Adipocyte (in vitro differentiated cells): ENCODE results near the gene SSC4D.
A peak's percentile ranks its signal among the peaks of the same experiment; 100 is the strongest.

Experiments used
- DNase-seq: peaks from one replicate; pipeline ENCODE4 v3.0.0-alpha.2; 2015; ENCODE audit warnings: low read depth
- H3K27me3 ChIP-seq: replicated peaks from 2 replicates; pipeline ENCODE4 v1.7.0; 2013; ENCODE audit warnings: mild to moderate bottlenecking, low read length, moderate library complexity; ENCODE audit not compliant: control insufficient read depth, insufficient read depth
- H3K36me3 ChIP-seq: 2 replicates; pipeline ENCODE4 v1.7.0; 2013; ENCODE audit warnings: low read length, mild to moderate bottlenecking, moderate library complexity; ENCODE audit not compliant: control insufficient read depth, insufficient read depth, severe bottlenecking
- H3K4me1 ChIP-seq: 2 replicates; pipeline ENCODE4 v1.7.0; 2013; ENCODE audit warnings: mild to moderate bottlenecking, low read length, moderate library complexity; ENCODE audit not compliant: control insufficient read depth, insufficient read depth
- H3K4me3 ChIP-seq: 2 replicates; pipeline ENCODE4 v1.7.0; 2013; ENCODE audit warnings: mild to moderate bottlenecking, low read length, moderate library complexity
- H3K9ac ChIP-seq: 2 replicates; pipeline ENCODE4 v1.7.0; 2013; ENCODE audit warnings: mild to moderate bottlenecking, low read length, moderate library complexity
- H3K9me3 ChIP-seq: 2 replicates; pipeline ENCODE4 v1.7.0; 2013; ENCODE audit warnings: mild to moderate bottlenecking, low read length, moderate library complexity; ENCODE audit not compliant: control insufficient read depth

SSC4D gene

DNA sequence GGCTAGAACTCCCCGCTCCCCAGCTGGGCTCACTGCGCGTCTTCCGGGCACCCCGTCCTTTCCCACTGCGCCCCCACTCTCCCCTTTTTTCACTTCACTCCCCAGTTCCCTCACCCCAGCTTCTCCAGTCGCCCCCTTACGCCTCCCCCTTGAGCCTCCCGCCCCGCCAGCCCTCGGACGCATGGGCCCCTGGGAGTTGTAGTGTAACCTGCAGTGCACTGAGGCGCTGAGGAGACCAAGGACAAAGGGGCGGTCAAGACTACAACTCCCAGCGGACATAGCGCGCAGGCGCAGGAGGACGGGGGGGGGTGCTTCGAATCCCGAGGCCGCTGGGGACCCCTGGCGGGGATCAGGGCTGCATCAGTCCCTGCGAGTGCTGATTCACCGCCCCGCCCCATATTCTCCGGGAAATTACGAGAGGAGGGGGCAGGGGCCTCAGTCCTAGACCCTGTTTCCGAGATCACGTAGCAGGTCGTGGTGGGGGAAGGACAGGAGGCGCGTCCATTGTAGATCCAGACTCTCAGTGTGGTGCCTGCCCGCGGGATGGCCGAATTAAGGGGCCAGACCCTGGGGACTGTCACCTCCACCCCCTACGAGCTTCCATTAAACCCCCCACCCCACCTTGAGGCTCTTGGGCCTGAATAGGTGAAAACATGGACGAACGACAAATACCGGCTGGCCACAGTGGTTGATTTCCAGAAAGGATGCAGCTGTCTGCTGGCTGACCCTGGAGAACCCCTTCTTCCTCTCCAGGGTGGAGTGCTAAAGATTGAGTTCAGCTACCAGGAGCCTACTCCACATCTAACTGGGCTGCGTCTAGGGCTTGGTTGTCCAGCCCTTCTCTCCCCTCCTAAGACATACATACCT lies 50.2 kb downstream of the SSC4D start:
- Histone ChIP-seq H3K9me3 (no peaks in the 10 kb centered on the region), H3K4me1 (peaks cover 45% of the 10 kb centered on the region), H3K36me3 (peaks cover 26% of the 10 kb centered on the region), H3K4me3 (peak overlapping the region; percentile 100), H3K9ac (peak overlapping the region; percentile 99), H3K27me3 (no peaks in the 10 kb centered on the region)
- DNase-seq: peak; percentile 98

DNA sequence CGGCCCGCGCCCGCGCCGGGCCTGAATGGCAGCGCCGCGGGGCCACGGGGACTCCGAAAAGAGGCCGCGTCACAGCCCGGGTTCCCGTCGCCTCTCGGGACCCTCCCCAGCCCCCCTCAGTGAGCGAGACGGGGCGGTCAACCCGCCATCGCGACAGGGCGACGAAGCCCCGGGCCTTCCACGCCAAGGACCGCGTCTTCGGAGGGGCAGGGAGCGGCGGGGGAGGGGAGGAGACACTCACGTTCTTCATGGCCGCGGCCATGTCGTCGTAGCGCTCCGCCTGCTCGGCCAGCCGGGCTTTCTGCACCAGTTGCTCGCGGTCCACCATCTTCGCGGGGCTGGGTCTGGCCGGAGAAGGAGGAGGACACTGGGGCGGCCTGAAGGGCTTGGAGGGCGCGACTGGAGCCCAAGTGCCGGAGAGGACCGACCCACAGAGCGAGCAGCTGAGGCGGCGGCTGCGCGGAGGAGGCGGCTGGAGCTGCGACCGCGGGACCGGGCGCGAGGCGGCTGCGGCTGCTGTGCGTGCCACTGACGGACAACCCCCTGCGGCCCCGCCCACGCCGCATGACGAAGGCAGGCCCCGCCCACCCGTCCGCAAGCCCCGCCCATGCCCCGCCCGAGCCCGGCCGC lies 50.9 kb downstream of the SSC4D start, which contains the start of gene YWHAG:
Gene YWHAG (minus strand): TSS at position 511 of the 630 bp plus-strand sequence. CDS start 183 bp downstream, at position 328.
- H3K9ac ChIP-seq: peak within 1 kb of the TSS; percentile 99
- peaks cover 29% of the 10 kb centered on the region for H3K36me3 ChIP-seq
- peak; percentile 96 for DNase-seq
- no peaks in the 10 kb centered on the region for H3K27me3 ChIP-seq
- no peaks in the 10 kb centered on the region for H3K9me3 ChIP-seq
- peak within 1 kb of the TSS; percentile 100 for H3K4me3 ChIP-seq
- H3K4me1 ChIP-seq: peaks cover 38% of the 10 kb centered on the region

DNA sequence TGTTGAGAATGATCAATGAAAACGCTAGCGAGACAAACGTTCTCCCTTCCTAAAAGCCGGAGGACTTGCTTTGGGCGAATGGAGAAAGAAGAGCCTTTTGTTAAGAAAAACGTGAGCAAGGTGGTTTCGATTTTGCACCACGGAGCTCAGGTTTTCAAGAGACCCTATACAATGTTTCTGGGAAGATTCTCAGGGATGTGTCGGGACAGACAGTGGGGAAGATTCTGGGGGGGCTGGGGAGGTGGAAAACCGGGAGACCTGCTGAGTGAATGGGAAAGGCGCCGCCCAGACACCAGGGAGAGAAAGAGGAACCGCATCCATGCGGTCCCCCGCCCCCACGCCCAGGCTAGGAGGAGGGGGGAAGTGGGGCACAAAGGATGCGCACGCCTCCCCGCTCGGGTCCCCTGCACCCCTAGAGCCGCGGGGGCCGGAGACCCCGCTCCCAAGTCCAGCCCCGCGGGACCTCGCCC lies 51.5 kb downstream of the SSC4D start:
- Histone ChIP-seq H3K36me3 (peaks cover 32% of the 10 kb centered on the region), H3K4me1 (peaks cover 39% of the 10 kb centered on the region), H3K4me3 (peak overlapping the region; percentile 100), H3K27me3 (no peaks in the 10 kb centered on the region), H3K9ac (peak overlapping the region; percentile 99), H3K9me3 (no peaks in the 10 kb centered on the region)
- peak; percentile 67 for DNase-seq

DNA sequence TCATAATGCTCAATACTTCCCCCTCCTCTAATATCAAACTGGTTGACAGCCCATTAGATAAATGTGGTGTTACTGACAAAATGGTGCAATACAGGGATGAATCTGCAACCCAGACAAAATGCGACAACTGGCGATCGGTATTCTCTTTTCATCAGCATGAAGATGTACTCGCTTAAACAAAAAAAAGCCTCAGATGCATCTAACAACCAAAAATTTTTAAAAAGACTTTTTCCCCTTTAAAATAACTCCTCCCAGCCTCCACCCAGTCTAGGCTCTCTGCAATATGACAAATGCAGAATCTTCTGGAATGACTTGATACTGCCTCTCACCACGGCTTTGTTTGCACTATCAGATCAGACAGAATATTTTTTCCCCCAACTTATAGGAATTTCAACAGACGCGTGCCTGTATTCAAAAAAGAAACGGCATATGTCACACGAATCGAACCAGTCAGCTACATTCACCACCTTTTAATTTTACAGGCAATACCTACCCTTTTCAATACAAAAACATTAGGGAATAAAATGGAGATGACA lies 52.0 kb downstream of the SSC4D start:
- peak; percentile 52 for DNase-seq
- Histone ChIP-seq H3K36me3 (peaks cover 32% of the 10 kb centered on the region), H3K4me1 (peaks cover 44% of the 10 kb centered on the region), H3K9ac (peak overlapping the region; percentile 99), H3K27me3 (no peaks in the 10 kb centered on the region), H3K9me3 (no peaks in the 10 kb centered on the region), H3K4me3 (peak overlapping the region; percentile 100)

DNA sequence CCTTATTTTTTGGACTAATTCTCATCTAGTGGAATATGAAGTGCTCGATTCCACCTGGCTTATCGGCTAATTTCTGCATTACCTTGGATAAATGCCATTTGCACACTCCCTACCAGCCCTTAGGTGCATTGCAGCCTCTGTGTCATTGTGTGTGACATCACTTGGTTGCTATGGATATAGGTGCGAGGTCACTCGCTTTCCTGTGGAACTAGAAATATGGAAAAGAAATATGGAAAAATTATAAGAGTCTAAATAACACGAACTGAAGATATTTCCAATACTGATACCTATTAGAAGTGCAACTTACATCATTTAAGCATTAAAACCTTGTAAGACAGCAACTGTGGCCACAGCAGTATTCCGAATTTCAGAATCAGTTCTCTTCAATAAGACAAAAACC lies 52.7 kb downstream of the SSC4D start:
- peak overlapping the region; percentile 100 for H3K4me3 ChIP-seq
- H3K4me1 ChIP-seq: peaks cover 50% of the 10 kb centered on the region
- no peaks in the 10 kb centered on the region for H3K9me3 ChIP-seq
- H3K36me3 ChIP-seq: peaks cover 32% of the 10 kb centered on the region
- DNase-seq: peak; percentile 68
- H3K9ac ChIP-seq: peak overlapping the region; percentile 99
- H3K27me3 ChIP-seq: no peaks in the 10 kb centered on the region

DNA sequence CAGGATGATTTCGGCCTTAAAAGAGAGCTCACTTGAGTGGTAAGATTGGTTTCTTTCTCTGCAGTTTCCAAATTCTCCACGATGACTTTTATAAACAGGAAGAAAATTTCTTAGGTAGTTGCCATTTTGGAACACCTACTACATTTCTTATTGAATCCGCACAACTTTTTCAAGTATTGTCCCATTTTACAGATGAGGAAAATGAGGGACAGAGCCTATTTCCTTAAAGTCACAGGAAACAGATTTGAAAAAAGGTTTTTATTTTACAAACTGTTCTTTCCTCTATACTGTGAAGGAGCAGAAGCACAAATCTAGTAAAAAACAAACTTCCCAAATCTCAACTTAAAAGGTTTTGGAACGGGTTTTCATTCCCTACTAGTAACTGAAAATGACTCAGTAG lies 53.4 kb downstream of the SSC4D start:
- Histone ChIP-seq H3K27me3 (no peaks in the 10 kb centered on the region), H3K4me3 (peak overlapping the region; percentile 100), H3K9ac (peak overlapping the region; percentile 99), H3K9me3 (no peaks in the 10 kb centered on the region), H3K36me3 (peaks cover 35% of the 10 kb centered on the region), H3K4me1 (peaks cover 52% of the 10 kb centered on the region)
- no peak for DNase-seq

DNA sequence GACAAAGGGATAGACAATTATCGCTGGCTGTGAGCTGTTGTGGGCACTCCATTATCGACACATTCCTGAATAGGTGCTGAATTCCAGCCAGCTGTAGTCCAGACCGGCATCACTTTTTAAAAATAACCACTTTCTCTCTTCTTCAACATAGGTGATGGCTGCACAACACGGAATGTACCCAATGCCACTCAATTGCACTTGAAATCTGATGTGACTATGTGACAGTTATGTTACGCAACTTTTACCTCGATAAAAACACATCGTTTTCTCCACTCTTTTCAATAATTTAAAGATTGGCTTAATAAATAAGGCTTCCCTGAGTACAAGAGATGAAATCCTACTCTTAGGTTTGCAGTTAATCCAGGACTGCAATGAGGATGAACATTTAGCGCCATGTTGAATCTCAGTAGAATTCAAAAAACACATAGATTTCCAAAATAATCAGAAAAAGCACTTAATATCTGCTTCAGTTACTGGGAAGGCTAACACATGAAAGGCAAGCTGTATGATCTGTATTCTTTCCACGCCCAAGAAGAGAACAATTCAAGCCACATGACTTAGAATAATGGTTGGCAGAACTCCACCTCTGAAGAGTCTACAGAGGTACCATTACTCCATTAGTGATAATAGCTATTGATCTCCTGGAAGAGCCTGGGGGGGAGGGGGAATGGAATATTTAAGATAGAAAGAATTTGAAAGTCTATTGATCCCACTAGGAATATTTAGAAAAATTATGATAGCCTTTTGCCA lies 54.3 kb downstream of the SSC4D start:
- Histone ChIP-seq H3K4me3 (peak overlapping the region; percentile 100), H3K27me3 (no peaks in the 10 kb centered on the region), H3K36me3 (peaks cover 44% of the 10 kb centered on the region), H3K4me1 (peaks cover 52% of the 10 kb centered on the region), H3K9ac (no peak overlapping the region), H3K9me3 (no peaks in the 10 kb centered on the region)
- no peak for DNase-seq

DNA sequence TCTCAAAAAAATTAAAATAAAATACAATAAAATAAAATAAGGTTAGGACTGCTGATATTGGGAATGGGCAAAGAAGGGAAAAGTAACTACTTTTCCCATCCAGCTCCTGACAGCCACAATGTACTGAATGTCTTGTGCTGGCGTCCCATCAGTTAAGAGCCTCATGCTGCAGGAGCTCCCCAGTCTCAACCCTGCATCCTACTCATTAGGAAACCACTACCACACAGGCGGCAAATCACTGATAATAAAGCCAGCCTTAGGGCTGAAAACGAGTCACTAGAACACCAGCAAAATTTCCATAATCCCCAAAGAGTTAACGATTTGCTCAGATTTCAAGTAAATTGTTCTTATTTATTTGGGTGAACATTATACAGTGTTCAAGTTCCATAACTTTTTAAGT lies 55.0 kb downstream of the SSC4D start:
- Histone ChIP-seq H3K9me3 (no peaks in the 10 kb centered on the region), H3K4me3 (peak overlapping the region; percentile 100), H3K9ac (no peak overlapping the region), H3K4me1 (peaks cover 51% of the 10 kb centered on the region), H3K27me3 (no peaks in the 10 kb centered on the region), H3K36me3 (peaks cover 50% of the 10 kb centered on the region)
- no peak for DNase-seq

DNA sequence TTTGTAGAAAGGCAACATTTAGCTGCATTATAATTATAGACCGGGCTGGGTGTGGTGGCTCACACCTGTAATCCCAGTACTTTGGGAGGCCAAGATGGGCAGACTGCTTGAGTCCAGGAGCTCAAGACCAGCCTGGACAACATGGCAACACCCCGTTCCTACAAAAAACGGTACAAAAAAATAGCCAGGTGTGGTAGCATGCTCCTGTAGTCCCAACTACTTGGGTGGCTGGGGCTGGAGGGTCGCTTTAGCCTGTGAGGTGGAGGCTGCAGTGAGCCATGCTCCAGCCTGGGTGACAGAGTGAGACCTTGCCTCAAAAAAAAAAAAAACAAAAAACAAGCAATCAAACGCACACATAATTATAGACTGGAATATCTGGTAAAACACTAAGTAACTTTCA lies 55.8 kb downstream of the SSC4D start:
- no peak overlapping the region for H3K9ac ChIP-seq
- H3K9me3 ChIP-seq: no peaks in the 10 kb centered on the region
- peaks cover 57% of the 10 kb centered on the region for H3K36me3 ChIP-seq
- H3K4me1 ChIP-seq: peaks cover 53% of the 10 kb centered on the region
- H3K27me3 ChIP-seq: no peaks in the 10 kb centered on the region
- DNase-seq: no peak
- H3K4me3 ChIP-seq: no peak overlapping the region

DNA sequence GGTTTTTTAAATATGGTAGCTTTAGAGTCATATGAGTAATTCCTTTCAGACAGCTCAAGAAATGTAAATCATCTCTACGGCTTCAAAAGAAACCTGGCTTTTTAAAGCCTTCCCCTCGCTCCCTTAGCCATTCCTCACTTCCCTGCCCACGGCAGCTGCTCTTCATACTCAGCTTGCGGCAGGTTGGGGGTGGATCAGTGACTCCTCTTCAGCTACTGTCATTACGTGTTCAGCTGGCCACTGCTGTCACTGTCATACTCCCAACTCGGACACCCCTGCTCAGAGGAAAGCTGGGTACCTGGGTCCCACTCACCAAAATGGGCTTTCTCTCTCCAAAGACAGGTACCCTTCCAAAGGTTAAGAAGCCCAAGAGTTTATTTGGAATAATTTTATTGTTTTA lies 57.3 kb downstream of the SSC4D start:
- Histone ChIP-seq H3K4me3 (peak overlapping the region; percentile 56), H3K9ac (peak overlapping the region; percentile 30), H3K27me3 (no peaks in the 10 kb centered on the region), H3K9me3 (no peaks in the 10 kb centered on the region), H3K4me1 (peaks cover 68% of the 10 kb centered on the region), H3K36me3 (peaks cover 72% of the 10 kb centered on the region)
- no peak for DNase-seq

DNA sequence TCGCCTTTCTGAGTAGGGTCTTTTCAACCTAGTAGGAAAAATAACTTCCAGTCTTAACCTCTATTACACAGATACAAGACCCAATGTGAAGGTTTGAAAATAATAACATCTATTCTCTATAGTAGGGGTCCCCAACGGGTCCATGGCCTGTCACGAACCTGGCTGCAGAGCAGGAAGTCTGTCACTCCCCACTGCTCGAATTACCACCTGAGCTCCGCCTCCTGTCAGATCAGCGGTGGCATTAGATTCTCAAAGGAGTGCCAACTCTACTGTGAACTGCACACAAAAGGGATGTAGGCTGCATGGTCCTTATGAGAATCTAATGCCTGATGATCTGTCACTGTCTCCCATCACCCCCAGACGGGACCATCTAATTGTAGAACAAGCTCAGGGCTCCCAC lies 58.1 kb downstream of the SSC4D start:
- H3K27me3 ChIP-seq: no peaks in the 10 kb centered on the region
- DNase-seq: no peak
- H3K36me3 ChIP-seq: peaks cover 74% of the 10 kb centered on the region
- H3K9ac ChIP-seq: no peak overlapping the region
- no peaks in the 10 kb centered on the region for H3K9me3 ChIP-seq
- H3K4me3 ChIP-seq: no peak overlapping the region
- H3K4me1 ChIP-seq: peaks cover 69% of the 10 kb centered on the region
